Loucy (cell line): ENCODE measurements around the gene KY.

Experiments used
- EZH2phosphoT487 ChIP-seq: fragments of 200-600 bp; IDR thresholded peaks from 2 replicates; pipeline ENCODE4 v1.6.1; 2018; ENCODE audit warnings: antibody characterized with exemption, mild to moderate bottlenecking, moderate library complexity, borderline replicate concordance
- TF ChIP-seq, protein P1 (sequence below): fragments of 200-600 bp; sonication (generic); conservative IDR thresholded peaks from 2 replicates; pipeline ENCODE4 v1.5.1; 2014; ENCODE audit warnings: mild to moderate bottlenecking, antibody characterized with exemption, low read length

GRCh38 chr3:134603480-134603879, 47.3 kb downstream of the KY start:
- TF ChIP-seq, protein P1, sequence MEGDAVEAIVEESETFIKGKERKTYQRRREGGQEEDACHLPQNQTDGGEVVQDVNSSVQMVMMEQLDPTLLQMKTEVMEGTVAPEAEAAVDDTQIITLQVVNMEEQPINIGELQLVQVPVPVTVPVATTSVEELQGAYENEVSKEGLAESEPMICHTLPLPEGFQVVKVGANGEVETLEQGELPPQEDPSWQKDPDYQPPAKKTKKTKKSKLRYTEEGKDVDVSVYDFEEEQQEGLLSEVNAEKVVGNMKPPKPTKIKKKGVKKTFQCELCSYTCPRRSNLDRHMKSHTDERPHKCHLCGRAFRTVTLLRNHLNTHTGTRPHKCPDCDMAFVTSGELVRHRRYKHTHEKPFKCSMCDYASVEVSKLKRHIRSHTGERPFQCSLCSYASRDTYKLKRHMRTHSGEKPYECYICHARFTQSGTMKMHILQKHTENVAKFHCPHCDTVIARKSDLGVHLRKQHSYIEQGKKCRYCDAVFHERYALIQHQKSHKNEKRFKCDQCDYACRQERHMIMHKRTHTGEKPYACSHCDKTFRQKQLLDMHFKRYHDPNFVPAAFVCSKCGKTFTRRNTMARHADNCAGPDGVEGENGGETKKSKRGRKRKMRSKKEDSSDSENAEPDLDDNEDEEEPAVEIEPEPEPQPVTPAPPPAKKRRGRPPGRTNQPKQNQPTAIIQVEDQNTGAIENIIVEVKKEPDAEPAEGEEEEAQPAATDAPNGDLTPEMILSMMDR, result no peak
- no peak for TF ChIP-seq EZH2phosphoT487
